Left forelimb (tissue), 1 donor: Measurements from ENCODE around the gene NUDT10.
"Not testable (repeated sequence)": the region's sequence is repeated elsewhere in the genome, so short reads cannot be mapped to it uniquely, and the experiment has no call there.

Experiments used
- DNase-seq: peaks from one replicate; pipeline ENCODE4 v3.0.0-alpha.2; 2018; ENCODE audit warnings: low spot score

NUDT10 gene

DNA sequence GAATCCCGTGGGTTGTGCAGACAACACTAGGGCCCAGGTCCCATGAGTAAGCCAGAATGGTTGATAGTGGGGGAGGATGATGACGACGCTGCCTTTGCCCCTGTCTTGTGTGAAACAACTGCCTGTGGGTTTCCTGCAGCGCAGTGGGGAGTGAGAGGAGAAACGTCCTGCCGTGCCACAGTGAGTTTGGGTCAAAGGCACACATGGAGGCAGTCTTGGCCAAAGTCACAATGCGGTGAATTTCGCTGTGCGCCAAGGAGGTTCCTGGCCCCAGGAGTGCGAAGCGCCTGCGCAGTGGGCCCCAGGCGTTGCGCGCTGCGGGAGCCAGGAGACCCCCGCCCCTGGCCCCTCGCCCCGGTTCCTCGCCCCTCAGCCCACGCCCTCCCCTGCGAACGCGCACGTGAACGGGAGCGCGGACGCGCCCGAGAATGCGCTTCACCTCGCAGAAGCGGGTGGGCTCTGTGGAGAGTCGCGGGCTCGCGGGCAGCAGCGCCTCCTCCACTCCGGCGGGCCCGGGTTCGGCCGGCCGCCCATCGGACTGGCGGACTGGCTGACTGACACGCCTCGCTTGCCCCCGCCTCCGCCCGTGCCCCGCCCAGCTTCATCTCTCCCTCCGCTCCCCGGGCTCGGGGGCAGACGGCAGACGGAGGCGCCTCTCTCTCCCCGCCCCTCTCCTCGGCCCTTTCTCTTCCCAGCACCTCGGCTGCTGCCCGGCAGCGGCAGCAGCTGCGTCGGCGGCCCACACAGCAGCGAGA lies at the start of gene NUDT10:
Gene NUDT10, plus strand, starts transcription at position 635 of the 755 bp plus-strand sequence. CDS start 144 bp downstream, outside the sequence.
- peak; percentile 75 for DNase-seq

DNA sequence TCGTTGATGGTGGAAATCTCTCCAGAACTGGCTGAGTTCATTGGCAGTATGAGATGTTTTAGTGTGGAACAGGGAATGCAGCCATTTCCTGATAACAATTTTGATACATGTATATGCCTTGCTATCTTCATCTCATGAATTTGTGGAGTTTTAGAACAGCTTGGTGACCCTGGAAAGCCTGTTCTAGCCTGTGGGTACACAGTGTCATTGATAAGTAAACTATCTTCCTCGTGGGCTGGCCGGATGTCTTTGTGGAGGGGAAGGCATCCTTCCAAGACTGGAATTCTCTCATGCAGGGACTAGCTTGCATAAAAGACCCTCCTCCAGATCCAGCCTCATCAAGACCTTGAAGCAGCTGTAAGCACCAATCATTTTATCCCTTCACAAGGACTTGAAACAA lies 40.2 kb upstream of the NUDT10 start:
- no peak for DNase-seq

DNA sequence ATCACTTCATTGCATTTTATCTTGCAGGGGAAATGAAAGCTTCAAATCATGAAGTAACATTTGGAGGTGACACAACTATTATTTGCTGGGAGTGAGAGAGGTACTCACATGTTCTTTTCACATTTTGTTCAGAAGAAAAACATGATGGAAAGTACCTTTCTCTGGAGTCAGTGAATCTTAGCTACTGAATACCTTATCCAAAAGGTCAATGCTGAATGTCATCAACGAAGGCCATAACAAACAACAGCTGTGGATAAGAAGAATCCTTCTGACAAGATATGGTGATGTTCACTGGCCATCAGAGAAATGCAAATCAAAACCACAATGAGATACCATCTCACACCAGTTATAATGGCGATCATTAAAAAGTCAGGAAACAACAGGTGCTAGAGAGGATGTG lies 36.5 kb upstream of the NUDT10 start:
- DNase-seq, result no peak

DNA sequence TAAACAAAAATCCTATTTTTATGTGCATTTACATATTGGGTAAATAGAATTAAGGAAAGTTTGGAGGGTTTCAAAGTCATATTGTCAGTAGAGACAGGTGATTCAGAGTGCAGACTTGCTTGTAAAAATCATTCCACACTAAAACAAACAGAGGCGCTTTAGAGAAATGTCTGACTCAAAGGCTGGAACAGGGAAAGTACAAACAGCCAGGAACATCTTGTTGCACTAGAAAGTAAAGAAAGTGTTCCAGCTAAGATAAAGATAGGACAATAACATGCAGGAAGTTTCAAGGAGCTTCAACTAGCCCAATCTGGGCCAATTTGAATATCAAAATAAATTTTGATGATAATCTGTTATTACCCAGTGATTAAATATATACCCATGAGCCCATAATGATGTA lies 16.4 kb upstream of the NUDT10 start:
- no peak for DNase-seq

DNA sequence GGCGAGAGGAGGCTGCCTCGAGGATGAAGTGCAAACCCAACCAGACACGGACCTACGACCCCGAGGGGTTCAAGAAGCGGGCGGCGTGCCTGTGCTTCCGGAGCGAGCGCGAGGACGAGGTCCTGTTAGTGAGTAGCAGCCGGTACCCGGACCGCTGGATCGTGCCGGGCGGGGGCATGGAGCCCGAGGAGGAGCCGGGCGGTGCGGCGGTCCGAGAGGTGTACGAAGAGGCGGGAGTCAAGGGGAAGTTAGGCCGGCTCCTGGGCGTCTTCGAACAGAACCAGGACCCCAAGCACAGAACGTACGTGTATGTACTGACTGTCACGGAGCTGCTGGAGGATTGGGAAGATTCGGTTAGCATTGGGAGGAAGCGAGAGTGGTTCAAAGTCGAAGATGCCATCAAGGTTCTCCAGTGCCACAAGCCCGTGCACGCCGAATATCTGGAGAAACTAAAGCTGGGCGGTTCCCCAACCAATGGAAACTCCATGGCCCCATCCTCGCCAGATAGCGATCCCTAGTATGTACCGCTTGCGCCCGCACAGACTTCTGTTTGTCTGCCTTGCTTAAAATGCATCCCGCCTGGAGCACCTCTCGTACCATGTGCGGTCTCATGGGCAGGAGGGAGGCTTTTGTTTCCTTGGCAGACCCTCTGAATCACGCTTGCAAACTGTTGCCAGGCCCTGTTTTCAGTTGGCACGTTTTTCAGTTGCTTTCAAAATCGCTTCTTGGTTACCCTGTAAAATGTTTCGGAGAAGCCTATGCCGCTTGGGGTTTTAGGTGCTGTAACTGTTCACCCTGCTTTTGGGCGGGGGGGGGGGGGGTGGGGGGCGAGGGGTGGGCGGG lies 542 bp downstream of the NUDT10 start:
- DNase-seq, result not testable (repeated sequence)

DNA sequence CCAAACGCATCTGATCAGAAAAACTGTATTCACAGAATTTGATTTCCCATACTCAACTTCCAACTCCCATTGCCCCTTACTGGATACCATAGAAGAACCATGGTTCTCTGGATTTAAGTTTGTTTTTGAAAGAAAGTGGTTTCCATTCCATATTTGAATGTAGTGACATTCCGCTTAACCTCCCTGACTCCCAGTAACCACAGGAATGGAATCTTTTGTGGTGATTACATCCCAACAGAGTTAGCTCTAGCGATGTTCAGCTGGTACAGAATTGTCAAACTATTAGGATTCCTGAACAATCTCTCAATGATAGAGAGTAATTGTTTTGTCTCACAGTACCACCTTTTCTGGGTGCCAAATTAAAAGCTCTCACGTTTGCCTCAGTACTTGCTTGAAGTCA lies 1.7 kb downstream of the NUDT10 start:
- DNase-seq, result no peak

DNA sequence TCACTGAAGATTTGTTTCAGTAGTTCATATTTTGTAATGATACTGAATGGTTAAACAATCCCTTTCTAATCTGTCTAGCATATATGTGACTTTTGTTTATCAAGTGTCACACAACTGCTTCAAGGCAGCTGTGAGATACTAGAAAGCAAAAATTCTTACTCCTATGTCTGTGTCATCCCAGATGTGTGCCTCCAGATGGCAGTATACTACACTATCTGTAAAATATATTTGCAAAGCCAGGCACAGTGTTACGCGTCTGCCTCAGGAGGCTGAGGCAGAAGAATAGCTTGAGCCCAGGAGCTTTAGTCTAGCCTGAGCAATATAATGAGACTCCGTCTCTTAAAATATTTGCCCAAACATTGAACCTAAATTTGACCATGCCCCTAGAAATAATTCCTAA lies 4.0 kb downstream of the NUDT10 start:
- DNase-seq, result no peak

DNA sequence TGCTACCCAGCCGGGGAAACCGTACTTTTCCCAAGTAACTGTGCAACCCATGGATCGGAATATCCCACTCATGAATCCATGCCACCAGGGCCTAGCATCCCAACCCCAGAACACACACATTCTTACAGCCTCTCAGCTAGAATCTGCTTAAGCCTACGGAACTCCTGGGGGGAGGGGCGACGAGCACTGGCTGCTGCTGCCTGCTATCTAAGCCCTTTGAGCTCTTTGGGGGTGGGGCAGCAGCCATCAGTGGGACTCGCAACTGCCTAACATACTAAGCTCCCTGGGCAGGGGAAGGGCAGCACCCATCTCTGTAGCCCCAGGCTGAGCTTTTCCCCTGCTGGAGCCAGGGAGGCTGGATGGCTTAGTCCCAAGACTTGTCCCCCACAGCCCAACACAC lies 28.6 kb downstream of the NUDT10 start:
- no peak for DNase-seq

DNA sequence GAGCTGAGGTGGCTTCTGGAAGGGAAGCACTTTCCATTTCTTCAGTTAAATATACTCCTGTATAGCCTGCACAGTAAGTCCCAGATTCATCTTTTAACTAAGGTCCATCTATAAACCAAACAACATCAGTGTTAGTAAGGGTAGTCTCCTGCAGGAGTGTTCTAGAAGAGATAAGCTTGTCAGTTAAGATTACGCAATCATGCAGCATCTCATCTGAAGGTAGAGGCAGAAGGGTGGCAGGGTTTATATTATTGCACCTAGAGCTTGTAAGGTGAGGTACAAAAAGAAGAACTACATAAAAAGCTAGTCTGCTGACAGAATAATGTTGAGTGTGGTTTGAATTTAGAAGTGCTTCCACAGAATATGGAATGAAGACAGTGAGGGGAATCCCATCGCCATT lies 44.0 kb downstream of the NUDT10 start:
- no peak for DNase-seq
